GM12874 (cell line): ENCODE measurements around the gene SETD7.

Source experiments
- CTCF ChIP-seq: IDR thresholded peaks from 2 replicates; pipeline ENCODE4 v1.5.1; 2011; ENCODE audit warnings: low read depth, mild to moderate bottlenecking, control low read depth, low read length, moderate library complexity; ENCODE audit not compliant: insufficient read depth

Gene SETD7

GRCh38 chr4:139596684-139597279 lies 40.8 kb upstream of the SETD7 start:
- no peak for TF ChIP-seq CTCF

- no peak for TF ChIP-seq CTCF
Observed at GRCh38 chr4:139596034-139596683, 40.1 kb upstream of the SETD7 start.

- no peak for TF ChIP-seq CTCF
Observed at GRCh38 chr4:139594591-139595185, 38.7 kb upstream of the SETD7 start.

GRCh38 chr4:139593091-139593564 lies 37.1 kb upstream of the SETD7 start:
- no peak for TF ChIP-seq CTCF

- no peak for TF ChIP-seq CTCF
Observed at GRCh38 chr4:139589336-139590018, 33.5 kb upstream of the SETD7 start.

- TF ChIP-seq CTCF, result no peak
Observed at GRCh38 chr4:139587446-139587845, 31.4 kb upstream of the SETD7 start.

GRCh38 chr4:139585473-139585872 lies 29.5 kb upstream of the SETD7 start:
- no peak for TF ChIP-seq CTCF
